HG03565 (cell line): ENCODE data around the gene EPG5.
"Not testable (repeated sequence)": the region's sequence is repeated elsewhere in the genome, so short reads cannot be mapped to it uniquely, and the experiment has no call there.

Source experiments
- ATAC-seq: cut with Tn5 transposase; IDR thresholded peaks from one replicate; pipeline ENCODE4 v1.9.1; 2021; ENCODE audit warnings: mild to moderate bottlenecking, moderate library complexity; ENCODE audit not compliant: unreplicated experiment

EPG5 gene

DNA sequence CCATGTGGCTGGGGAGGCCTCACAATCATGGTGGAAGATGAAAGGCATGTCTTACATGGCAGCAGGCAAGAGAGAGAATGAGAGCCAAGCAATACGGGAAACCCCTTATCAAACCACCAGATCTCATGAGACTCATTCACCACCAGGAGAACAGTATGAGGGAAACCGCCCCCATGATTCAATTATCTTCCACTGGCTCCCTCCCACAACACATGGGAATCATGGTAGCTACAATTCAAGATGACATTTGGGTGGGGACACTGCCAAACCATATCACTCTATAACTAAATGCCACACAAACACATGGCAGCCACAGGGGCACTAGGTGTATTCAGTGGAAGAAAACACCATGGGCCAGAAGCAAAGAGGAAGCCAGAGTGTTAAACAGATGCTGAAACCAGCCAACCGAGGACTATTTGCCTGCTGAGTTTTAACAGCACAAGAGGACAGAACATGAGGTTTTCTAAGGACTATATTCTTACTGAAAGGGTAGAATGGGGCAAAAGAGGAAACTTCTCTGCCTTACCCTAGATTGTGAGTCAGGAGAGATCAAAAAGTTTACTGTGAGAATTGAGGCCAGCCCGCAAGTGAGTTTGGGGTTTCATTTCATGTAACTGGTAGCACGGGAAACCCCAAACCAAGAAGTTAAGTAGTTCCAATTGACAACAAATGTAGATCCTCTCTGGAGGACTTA, 92.5 kb downstream of the EPG5 start:
- peak; percentile 92 for ATAC-seq

DNA sequence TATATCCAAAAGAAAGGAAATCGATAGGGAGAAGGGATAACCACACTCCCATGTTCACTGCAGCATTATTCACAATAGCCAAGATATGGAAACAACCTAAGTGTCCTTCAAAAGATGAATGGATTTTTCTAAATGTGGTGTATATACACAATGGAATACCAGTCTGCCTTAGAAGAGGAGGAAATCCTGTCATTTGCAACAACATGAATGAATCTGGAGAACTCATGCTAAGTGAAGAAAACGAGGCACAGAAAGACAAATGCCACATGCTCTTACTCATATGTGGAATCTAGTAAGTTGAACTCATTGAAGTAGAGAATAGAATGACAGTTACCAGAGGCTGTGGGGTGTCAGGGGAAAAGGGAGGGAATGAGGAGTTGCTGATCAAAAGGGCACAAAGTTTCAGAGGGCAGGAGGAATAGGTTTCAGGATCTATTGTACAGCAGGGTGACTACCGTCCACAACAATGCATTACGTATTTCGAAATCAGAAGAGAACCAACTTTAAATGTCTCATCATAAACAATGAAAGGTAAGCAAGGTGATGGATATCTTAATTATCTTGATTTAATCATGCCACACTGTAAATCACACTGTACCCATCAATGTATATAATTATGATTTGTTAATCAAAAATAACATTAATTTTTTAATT, 95.6 kb downstream of the EPG5 start:
- ATAC-seq, result no peak

DNA sequence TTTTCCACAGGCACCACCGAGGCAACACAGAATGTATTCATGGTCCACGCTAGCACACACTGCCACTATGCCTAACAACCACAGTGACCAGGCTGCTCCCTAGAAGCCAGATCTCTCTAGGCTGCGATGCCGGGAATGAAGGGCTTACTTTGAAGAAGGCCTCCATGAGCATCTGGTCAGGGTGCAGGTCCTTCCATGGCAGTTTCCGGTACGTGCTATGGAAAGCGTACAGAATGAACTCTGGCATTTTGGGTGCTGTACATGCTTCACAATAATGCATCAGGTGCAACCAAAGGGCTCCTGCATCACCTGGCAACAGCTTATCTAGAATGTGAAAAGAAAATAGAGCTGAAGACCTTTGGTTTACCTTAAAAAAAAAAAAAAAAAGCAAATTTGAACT, 96.7 kb downstream of the EPG5 start:
- no peak for ATAC-seq

DNA sequence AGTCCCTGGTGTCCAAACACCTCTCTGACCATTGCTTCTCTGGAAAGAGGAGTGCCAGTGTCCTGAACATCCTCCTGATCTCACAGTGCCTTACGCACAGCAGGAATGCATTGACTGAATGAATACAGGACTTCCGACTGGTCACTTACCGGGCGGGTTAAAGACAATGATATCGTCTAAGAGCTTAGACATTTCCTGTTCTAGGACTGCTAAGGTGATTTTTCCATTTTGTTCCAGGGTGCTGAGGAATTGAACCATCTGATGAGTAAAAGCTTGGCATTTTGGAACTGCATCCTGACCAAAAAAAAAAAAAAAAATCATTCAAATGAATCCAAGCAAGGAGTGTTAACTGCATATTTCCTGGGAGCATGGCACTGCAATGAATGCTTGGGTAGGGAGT, 101.7 kb downstream of the EPG5 start:
- no peak for ATAC-seq

DNA sequence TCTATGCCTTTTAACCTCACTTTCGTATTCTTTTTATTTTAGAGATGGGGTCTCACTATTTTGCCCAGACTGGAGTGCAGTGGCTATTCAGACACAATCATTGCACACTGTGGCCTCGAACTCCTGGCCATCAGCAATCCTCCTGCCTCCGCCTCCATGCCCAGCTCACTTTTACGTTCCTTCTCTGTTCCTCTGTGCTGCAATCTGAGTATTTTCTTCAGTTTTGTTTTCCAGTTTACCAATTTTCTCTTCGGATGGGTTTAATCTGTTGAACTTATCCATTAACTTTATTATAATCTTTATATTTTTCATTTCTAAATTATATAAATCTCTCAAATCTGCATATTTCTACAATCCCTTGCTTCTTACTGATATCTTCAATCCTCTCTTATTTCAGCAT, 103.0 kb downstream of the EPG5 start:
- ATAC-seq, result no peak

DNA sequence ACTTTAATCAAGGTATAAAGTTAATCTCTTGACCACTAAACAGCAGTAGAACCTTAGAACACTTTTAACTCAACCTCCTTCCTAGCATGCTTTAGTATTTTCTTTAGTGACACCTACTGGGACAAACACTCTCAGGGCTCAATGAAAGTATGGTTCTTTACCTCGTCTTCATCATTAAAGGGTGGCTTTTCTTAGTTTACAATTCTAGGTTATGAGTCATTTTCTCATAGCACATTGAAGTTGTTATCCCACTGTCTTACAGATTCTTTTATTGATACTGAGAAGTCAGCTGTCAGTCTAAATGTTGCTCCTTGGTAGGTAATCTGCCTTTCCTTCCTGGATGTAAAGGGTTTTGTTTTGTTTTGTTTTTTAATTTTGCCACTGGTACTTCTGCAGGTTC, 103.7 kb downstream of the EPG5 start:
- ATAC-seq, result no peak

DNA sequence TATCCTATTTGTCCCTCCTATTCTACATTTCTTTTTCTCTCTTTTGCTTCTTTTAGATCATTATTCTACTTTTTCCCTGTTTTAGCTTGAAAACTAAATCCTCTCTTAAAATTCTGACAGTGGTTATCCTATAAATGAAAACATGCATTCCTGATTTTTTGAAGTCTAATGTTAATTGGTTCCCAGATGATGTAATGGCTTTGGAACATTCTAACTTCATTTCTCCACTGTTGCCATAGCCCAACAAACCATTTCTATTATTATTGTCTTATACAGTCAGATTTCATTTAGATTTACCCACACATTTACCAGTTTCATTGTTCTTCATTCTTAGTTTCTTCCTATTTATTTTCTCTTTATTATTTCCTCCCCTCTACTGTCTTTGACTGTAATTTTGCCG, 105.2 kb downstream of the EPG5 start:
- no peak for ATAC-seq

DNA sequence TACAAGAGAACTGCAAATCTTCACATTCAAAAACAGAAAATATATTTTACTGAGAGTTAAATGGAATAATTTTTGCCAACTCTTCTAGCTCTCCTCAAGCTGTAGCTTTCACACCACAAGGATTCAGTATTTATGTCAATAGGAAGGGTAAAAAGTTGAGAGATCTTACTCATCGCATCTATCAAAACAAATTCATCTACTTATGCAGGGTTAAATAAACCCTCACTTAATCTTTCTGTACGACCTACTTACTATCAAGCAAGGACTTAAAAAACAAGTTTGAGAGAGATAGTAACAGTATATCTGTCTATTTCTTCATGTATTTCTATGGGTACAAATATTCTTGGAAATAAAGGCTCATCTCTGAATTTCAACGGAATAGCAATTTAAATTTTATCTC, 106.2 kb downstream of the EPG5 start:
- ATAC-seq, result no peak

DNA sequence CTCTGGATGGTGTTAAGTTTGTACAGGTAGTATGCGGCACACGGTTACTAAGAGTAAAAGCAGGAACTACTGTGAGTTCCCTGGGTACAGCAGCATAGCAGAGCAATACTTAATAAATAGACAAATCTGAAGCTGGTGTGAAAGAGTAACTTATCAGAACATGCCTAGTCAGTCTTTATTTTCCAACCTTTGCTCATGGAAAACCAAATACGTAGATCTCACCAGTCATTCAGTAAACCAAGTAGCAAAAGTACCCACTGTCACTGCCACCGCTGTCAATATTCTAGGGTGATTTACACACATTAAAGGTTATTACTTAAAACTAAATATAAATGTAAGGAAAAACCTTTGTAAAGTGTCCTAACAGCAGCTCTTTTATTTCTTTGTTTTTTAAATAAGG, 106.6 kb downstream of the EPG5 start:
- no peak for ATAC-seq

DNA sequence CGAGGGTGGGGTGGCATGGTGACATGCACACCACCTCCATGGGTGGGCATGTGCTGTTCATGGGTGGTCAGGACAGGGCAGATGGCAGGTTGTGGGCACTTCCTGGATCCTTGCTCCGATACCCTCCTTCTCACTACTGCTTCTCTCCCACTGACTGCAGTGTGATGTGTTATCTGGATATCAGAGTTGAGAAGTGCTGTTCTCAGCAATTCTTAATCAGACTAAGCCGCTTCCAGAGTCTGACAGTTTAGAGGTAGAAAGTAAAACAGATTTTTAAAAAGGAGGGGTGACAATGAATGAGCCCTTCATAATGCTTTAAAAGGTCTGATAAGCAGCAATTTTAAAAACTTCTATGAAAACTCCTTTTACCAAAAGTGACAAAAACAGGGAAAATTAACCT, 107.8 kb downstream of the EPG5 start:
- no peak for ATAC-seq

DNA sequence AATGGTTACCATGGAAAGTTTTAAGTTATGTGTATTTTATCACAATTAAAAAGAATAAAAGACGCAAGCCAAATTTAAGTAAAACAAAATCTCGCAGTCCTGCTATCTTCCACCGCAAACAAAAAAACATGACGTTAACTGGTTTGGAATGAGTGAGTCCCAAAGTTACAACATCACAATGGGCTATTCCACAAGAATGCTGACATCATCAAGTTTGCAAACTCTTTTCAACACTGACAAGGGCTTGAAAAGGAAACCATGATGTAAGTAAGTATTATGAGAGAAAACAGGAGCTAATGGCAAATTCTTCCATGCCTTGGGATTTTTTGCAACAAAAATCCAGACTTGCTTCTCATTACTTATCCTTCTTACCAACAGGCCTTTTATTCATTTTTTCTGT, 110.6 kb downstream of the EPG5 start:
- no peak for ATAC-seq

DNA sequence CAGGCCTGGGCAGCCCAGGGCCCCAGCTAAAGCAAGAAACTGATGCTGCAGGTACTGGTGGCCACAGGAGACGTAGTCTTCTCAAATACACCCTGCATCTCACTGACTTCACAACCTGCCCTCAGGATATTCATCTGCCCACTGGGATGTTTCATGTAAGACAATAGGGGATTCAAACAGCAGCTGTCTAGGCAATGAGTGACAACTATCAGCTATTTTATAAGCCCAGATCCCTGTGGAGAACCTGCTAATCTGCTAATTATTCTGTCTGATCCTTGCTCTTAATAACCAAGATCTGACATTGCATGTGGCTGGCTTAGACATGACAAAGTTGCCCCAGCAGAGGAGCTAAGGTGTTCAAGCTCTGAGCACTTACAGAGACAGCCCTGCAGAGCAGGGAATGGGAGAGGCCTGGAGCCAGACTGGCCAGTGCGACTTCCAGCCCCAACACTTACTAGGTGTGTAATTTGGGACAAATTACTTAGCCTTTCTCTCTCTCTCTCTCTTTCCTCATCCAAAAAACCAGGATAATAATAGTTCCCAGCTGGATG, 113.0 kb downstream of the EPG5 start:
- ATAC-seq, result no peak

DNA sequence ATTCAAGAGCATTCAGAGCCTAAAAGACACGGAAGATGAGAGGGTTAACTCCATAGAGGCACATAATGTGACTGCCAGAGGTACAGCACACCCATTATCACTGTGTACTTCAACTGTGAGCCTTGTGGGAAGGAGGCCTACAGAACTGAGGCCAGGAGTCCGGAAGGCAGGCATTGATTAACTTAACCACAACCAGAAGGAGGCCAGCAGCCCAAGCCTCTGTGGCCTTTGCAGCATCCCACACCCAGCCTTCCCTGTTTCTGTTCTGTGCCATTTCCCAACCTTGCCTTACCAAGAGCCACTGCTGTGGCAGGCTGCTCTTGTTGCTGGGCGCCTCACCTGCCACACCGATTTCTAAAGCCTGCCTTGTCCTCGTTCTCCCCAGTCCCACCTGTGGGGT, 114.5 kb downstream of the EPG5 start:
- ATAC-seq, result no peak

DNA sequence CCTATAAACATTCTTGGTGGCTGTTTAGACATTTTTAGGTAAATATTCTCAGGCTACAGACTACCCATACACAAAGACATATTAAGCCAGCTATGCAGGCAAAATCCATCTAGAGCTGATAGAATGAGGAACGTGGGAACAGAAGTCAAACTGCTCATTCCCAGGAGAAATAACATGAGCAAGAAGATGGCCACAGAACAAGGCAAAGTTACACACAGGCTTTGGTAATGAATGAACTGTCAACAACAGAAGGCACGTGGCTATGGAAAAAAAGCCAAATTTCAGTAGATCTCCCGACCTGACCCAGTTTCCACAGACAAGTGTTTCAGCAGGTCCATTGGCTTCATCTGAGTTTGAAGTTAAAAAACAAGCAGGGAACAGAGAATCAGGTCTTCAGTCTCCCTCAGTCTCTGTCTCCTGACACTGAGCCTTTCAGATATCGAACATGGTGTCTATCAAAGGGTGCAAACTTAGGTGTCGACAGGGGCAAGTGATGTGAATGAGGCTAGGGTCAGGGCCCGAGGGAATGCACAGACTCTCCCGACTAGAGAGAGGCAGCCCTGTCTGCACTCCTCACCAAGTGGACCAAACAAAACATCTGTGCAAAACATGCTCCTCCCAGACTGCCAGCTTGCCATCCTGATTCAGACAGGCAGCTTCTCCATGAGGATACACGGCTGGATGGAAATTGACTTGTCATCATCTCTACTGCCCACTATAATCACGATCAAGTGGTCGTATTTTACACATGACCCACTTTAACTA, 115.8 kb downstream of the EPG5 start:
- ATAC-seq, result no peak

DNA sequence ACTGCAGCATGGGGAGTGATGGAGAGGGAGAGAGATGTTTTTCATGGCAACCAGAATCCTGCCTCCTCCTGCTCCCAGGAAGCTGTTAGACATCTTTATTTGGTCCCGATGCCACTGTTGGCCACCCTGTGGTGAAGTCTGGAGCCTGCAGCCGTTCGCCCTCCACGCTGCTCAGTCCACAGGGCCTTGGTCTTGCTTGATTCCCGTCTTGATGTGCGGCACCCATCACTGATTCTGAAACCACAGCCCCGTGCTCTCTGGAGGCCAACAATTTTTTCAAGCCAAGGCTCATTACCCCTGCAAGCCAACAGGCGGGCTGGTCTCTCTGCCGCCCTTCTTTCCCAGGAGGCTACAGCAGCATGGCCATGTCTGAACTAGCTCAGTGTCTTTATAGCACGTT, 117.1 kb downstream of the EPG5 start:
- no peak for ATAC-seq

DNA sequence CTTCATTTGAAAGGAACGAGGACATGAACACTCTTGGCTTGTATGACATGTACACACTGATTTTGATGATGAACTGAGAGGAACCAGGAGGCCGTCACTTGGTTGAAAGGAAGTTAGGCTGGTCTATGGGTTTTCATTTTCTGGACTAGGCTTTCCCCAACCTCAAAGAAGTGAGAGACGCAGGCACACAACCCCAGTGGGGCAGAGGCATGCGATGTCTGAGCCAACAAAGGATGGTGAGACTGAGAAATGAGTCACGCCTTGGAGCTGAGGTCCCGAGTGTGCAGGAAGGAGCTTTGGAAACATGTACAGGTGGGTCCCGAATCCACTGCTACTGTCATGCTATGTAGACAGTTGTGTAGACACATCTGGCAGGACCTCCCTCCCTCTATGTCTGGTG, 117.6 kb downstream of the EPG5 start:
- ATAC-seq, result no peak

DNA sequence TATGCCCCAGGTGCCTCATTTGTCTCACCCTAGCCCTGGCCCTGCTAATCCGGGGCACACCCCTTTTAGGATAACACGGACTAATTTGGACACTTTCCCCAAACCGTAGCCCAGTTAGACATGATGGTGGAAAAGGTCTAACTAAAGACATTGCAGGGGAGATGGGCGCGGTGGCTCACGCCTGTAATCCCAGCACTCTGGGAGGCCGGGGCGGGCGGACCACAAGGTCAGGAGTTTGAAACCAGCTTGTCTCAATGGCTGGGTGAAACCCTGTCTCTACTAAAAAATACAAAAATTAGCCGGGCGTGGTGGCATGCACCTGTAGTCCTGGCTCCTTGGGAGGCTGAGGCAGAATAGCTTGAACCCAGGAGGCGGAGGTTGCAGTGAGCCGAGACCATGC, 118.5 kb downstream of the EPG5 start:
- not testable (repeated sequence) for ATAC-seq

DNA sequence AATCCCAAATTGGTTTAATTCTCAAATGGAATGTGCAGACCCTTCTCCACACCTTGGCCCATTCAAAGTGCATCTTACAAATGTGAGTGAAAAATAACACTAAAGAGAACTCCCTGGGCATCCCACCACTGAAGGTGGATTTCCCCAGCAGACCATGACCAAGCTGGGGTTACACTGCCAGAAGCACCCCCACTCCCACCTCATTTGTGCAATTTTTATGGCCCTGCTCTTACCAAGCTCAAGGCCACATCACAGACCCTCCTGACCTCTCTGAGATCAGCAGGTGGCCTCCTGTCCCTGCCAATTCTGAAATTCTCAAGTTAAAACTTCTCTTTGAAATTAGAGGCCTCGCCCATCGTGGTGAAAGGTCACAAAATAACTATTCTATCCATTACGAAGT, 120.0 kb downstream of the EPG5 start:
- no peak for ATAC-seq

DNA sequence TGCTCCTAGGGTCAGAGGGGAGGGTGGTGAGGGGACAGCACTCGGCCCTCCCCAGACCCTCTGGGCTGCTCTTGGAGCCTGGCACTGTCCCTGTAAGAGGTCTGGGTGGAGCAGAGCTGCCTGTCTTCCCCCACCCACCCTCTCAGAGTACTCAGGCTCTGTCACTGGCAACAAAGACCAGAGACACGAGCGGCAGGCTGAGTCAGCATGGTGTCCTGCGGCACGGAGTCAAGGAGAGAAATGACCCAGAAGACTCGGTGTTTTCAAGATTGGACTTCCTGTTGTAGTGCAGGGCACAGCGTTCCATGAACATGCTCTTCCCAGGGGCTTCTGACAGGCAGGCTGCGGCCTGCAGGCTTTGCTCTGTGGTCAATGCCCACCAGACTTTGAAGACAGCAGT, 121.7 kb downstream of the EPG5 start:
- ATAC-seq, result no peak

DNA sequence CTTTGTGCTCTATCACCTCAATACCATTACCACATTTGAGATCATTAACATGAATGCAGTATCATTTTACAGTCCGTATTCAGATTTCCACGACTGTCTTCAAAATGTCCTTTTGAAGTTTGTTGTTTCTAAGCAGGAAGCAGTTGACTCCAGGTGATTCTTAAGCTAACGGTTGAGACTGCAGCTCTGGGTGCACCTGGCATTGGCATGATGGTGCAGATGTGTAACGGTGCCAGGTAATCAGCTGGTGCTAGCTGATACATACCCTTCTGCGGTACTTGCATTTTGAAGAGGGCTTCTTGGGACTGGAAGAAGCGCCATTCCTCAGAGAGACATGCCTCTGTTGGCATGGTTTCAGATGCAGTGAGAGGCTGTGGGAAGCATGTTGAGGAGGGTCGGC, 122.2 kb downstream of the EPG5 start:
- no peak for ATAC-seq

DNA sequence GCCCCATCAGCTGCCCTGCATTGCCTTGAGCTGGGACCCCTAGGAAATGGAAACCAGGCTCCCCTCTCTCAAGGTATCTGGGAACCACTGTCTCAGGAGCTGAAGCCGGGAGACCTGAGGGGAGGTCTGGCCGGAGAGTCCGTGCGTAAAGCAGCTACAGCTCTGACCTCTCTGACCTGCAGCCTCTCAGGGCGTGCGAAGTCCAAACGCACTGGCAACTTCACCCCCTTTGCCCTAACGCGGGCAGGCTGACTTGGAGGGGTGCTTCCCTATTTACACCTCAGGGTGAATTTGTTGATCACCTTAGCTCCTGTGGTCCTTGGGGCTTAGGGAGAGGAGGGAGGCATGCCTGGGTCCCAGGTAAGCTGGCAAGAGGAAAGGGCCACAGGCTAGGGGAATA, 124.1 kb downstream of the EPG5 start:
- ATAC-seq, result no peak
